HepG2 (cell line): ENCODE measurements around the gene STX1B. TPM values are rescaled to one million over a fixed set of nuclear protein-coding genes. Genes with fewer than 3 reads are reported as not detected.
A peak's percentile ranks its signal among the peaks of the same experiment; 100 is the strongest.

Source experiments
- FOXO1 ChIP-seq: sonication (generic); formaldehyde crosslinking; IDR thresholded peaks from 2 replicates; pipeline ENCODE4 v1.4.0; 2020; ENCODE audit warnings: missing genetic modification reagents
- HES4 ChIP-seq: sonication (generic); formaldehyde crosslinking; IDR thresholded peaks from 2 replicates; pipeline ENCODE4 v1.9.0; 2021; ENCODE audit warnings: mild to moderate bottlenecking, missing genetic modification reagents, borderline replicate concordance
- KLF6 ChIP-seq: IDR thresholded peaks from 2 replicates; pipeline ENCODE4 v1.8.0; 2016; ENCODE audit warnings: missing biosample characterization, missing genetic modification reagents
- MAFG ChIP-seq: sonication (generic); formaldehyde crosslinking; IDR thresholded peaks from 2 replicates; pipeline ENCODE4 v1.5.1; 2020; ENCODE audit warnings: mild to moderate bottlenecking, missing genetic modification reagents
- MEIS1 ChIP-seq: sonication (generic); formaldehyde crosslinking; IDR thresholded peaks from 2 replicates; pipeline ENCODE4 v1.9.0; 2021; ENCODE audit warnings: mild to moderate bottlenecking, missing genetic modification reagents, moderate library complexity, borderline replicate concordance
- NFAT5 ChIP-seq: sonication (generic); formaldehyde crosslinking; IDR thresholded peaks from 2 replicates; pipeline ENCODE4 v1.4.0; 2020; ENCODE audit warnings: missing genetic modification reagents
- PBX2 ChIP-seq: IDR thresholded peaks from 2 replicates; pipeline ENCODE4 v1.6.1; 2016; ENCODE audit warnings: control low read depth
- PBX3 ChIP-seq: sonication (generic); formaldehyde crosslinking; IDR thresholded peaks from 2 replicates; pipeline ENCODE4 v1.8.1; 2023; ENCODE audit warnings: missing genetic modification reagents, inconsistent platforms, borderline replicate concordance
- POGK ChIP-seq: sonication (generic); formaldehyde crosslinking; conservative IDR thresholded peaks from 2 replicates; pipeline ENCODE4 v1.8.0; 2022; ENCODE audit warnings: mild to moderate bottlenecking, moderate library complexity, missing genetic modification reagents
- SRSF1 ChIP-seq: fragments of 200-400 bp; formaldehyde crosslinking; optimal IDR thresholded peaks from 2 replicates; pipeline ENCODE3; 2017; ENCODE audit warnings: mild to moderate bottlenecking, low read depth, low read length, moderate library complexity
- SRSF9 ChIP-seq: fragments of 200-400 bp; formaldehyde crosslinking; IDR thresholded peaks from 2 replicates; pipeline ENCODE4 v1.6.1; 2018; ENCODE audit warnings: borderline replicate concordance, mild to moderate bottlenecking, low read depth, low read length; ENCODE audit not compliant: insufficient read depth, poor library complexity, severe bottlenecking
- TP53 ChIP-seq: sonication (generic); formaldehyde crosslinking; conservative IDR thresholded peaks from 2 replicates; pipeline ENCODE4 v1.4.0; 2020; ENCODE audit warnings: missing genetic modification reagents
- ZBTB7A ChIP-seq: sonication (generic); formaldehyde crosslinking; IDR thresholded peaks from 2 replicates; pipeline ENCODE4 v1.8.0; 2022; ENCODE audit warnings: mild to moderate bottlenecking, missing genetic modification reagents
- ZKSCAN8 ChIP-seq: IDR thresholded peaks from 2 replicates; pipeline ENCODE4 v1.6.1; 2016; ENCODE audit warnings: borderline replicate concordance, missing genetic modification reagents, missing compliant biosample characterization
- ZNF513 ChIP-seq: sonication (generic); formaldehyde crosslinking; conservative IDR thresholded peaks from 2 replicates; pipeline ENCODE4 v1.5.0; 2020; ENCODE audit warnings: missing genetic modification reagents
- ZNF556 ChIP-seq: sonication (generic); formaldehyde crosslinking; IDR thresholded peaks from 2 replicates; pipeline ENCODE4 v1.4.0; 2020; ENCODE audit warnings: mild to moderate bottlenecking, missing genetic modification reagents, borderline replicate concordance
- polyA plus RNA-seq, 8 experiments: library from polyadenylated mRNA; depleted of rRNA in 3 of 8; stranded (reverse) in 7 of 8; unstranded in 1 of 8; fragments of >200 nt; fragmentation: Illumina TruSeq in 4 of 8; extraction: Trizol in 4 of 8; gene quantifications; 2 replicates each; pipeline versions ENCODE4 v1.2.1 to v1.2.3, GENCODE V29; 2011 to 2016; ENCODE audit warnings: low read depth in 4 of 8, missing spikeins in 1 of 8, mixed read lengths in 1 of 8; ENCODE audit not compliant: insufficient read depth in 1 of 8
- total RNA-seq, 5 experiments: library from RNA; depleted of rRNA; stranded (reverse); fragments of >200 nt; fragmentation: Illumina TruSeq; extraction: Trizol; gene quantifications; 2 replicates each; pipeline ENCODE4 v1.2.3, GENCODE V29; 2016; ENCODE audit warnings: low read depth in 1 of 5

The STX1B gene
- total and polyA plus RNA-seq, 2 of the 13 experiments (the other 11 are each of a cell fraction or from before 2014, with no cell fraction given): 2.1 to 3.0 TPM

GRCh38 chr16:30996985-30997724 lies 13.3 kb downstream of the STX1B start (continued):
- TF ChIP-seq PBX3 (CRISPR knock-in tag) (0 out of 2 replicates have a peak, but pooled peaks have one; percentile 63), PBX2 (CRISPR knock-in tag) (no peak), FOXO1 (CRISPR knock-in tag) (peak; percentile 75), NFAT5 (CRISPR knock-in tag) (peak; percentile 74), MEIS1 (peak; percentile 18), KLF6 (CRISPR knock-in tag) (peak; percentile 82; the same call in 1 of the 2 replicates), POGK (CRISPR knock-in tag) (peak; percentile 42; the same call in 1 of the 2 replicates), ZBTB7A (peak; percentile 83; the same call in 1 of the 2 replicates), SRSF1 (peak; percentile 16), ZNF556 (CRISPR knock-in tag) (peak; percentile 67; the same call in 1 of the 2 replicates), MAFG (CRISPR knock-in tag) (no peak), ZNF513 (CRISPR knock-in tag) (no peak), ZKSCAN8 (CRISPR knock-in tag) (no peak; the same call in 1 of the 2 replicates), HES4 (peak; percentile 18; the same call in 1 of the 2 replicates), SRSF9 (no peak), TP53 (no peak)
